ENCODE measurements around the gene PTPN18. TPM values are rescaled to one million over a fixed set of nuclear protein-coding genes. Genes with fewer than 3 reads are reported as not detected.

The PTPN18 gene
- total and polyA plus RNA-seq, 11 donors = 9.7 to 42.5 (median 12.6) TPM

DNA sequence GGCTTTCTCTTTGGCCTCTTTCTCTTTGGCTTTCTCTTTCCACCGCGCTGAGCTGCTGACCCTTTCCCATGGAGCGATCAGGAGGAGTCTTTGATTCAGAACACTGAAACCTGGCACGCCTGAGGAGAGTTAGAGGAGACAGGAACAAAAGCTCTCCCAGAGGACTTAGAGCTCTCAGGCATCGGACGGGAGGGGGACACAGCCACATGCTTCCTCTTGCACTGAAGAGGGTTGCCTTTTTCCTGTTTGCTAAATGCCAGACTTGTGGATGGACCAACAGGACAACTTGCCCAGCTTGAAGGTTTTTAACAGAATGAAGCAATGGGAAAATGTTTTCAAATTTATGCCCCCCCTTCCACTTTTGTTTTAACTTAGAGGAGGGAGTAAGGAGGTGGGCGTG is 3.6 kb upstream of the PTPN18 start:
- DNase-seq = no peak
- intact Hi-C loops (cut with DNase I) = no loop called here
- H3K4me1 ChIP-seq = peaks cover 0 to 44% (median 22%) of the 10 kb centered on the region in 12 donors

GRCh38 chr2:130353291-130354138 is 2.3 kb upstream of the PTPN18 start:
- 84 to 91% (median 89%) methylated on average over 5 to 7 of the region's 7 CpGs for WGBS, 4 donors
- TF ChIP-seq, protein P1, sequence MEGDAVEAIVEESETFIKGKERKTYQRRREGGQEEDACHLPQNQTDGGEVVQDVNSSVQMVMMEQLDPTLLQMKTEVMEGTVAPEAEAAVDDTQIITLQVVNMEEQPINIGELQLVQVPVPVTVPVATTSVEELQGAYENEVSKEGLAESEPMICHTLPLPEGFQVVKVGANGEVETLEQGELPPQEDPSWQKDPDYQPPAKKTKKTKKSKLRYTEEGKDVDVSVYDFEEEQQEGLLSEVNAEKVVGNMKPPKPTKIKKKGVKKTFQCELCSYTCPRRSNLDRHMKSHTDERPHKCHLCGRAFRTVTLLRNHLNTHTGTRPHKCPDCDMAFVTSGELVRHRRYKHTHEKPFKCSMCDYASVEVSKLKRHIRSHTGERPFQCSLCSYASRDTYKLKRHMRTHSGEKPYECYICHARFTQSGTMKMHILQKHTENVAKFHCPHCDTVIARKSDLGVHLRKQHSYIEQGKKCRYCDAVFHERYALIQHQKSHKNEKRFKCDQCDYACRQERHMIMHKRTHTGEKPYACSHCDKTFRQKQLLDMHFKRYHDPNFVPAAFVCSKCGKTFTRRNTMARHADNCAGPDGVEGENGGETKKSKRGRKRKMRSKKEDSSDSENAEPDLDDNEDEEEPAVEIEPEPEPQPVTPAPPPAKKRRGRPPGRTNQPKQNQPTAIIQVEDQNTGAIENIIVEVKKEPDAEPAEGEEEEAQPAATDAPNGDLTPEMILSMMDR (IDR thresholded peaks at IDR 0.05) = no peak
- TF ChIP-seq POLR2A (IDR thresholded peaks at IDR 0.05) = no peak
- peaks cover 0 to 8% (median 5%) of the 10 kb centered on the region in 9 donors for H3K36me3 ChIP-seq
- intact Hi-C loops (cut with DNase I) = no loop called here
- no peak overlapping the region for H3K4me3 ChIP-seq
- H3K4me1 ChIP-seq = peaks cover 0 to 44% (median 22%) of the 10 kb centered on the region in 12 donors
- DNase-seq (no peak), ATAC-seq (no peak)
- H3K9me3 ChIP-seq = no peaks in the 10 kb centered on the region
- no peaks in the 10 kb centered on the region for H3K27me3 ChIP-seq
- no peak overlapping the region for H3K27ac ChIP-seq

More for the DNA sequence above, 3.6 kb upstream of the PTPN18 start:
- Histone ChIP-seq H3K27ac (peak overlapping the region in 9 of 12 donors; percentile 3 to 60 (median 37)), H3K9me3 (no peaks in the 10 kb centered on the region), H3K36me3 (peaks cover 0 to 20% (median 18%) of the 10 kb centered on the region in 9 donors), H3K27me3 (no peaks in the 10 kb centered on the region), H3K4me3 (peak overlapping the region in 3 of 12 donors; percentile 12 to 14 (median 12))
- WGBS, 4 donors = 44 to 60% (median 47%) methylated on average over 7 of the region's 7 CpGs
- no peak for ATAC-seq
- TF ChIP-seq, protein P1 (IDR thresholded peaks at IDR 0.05) = no peak
- TF ChIP-seq POLR2A (IDR thresholded peaks at IDR 0.05) = no peak

- no peaks in the 10 kb centered on the region for H3K27me3 ChIP-seq
- no peak overlapping the region for H3K27ac ChIP-seq
- H3K9me3 ChIP-seq = no peaks in the 10 kb centered on the region
- no peak for DNase-seq
- intact Hi-C loops (cut with DNase I) = no loop called here
- peaks cover 0 to 6% (median 0%) of the 10 kb centered on the region in 9 donors for H3K36me3 ChIP-seq
- TF ChIP-seq, protein P1 (IDR thresholded peaks at IDR 0.05) = no peak
- TF ChIP-seq POLR2A (IDR thresholded peaks at IDR 0.05) = no peak
- no peak for ATAC-seq
- H3K4me3 ChIP-seq = no peak overlapping the region
- peaks cover 0 to 44% (median 22%) of the 10 kb centered on the region in 12 donors for H3K4me1 ChIP-seq
- WGBS, 4 donors = 29 to 57% (median 42%) methylated on average over 1 of the region's 1 CpG
These were observed 1.8 kb upstream of the PTPN18 start for GRCh38 chr2:130354139-130354428.

DNA sequence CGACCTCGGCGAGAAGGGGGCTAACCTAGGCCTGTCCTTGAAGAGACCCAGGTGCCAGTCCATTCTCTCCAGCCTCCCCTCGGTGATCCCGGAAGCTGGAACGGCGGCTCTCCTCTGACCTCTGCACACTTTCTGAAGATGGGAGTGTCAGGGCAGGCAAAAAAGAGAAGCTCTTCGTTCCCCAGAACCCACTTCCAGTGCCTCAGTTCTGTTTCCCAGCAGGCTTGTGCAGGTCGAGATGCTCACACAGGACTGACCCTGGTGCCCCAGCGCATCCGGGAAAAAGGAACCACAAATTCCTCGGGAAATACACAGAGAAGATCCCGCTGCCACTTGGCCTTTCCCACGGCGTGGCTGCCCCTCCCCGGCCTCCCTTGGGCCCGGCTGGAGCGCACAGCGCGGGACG is 681 bp upstream of the PTPN18 start:
- Histone ChIP-seq H3K4me1 (peaks cover 0 to 44% (median 22%) of the 10 kb centered on the region in 12 donors), H3K36me3 (peaks cover 0 to 4% (median 0%) of the 10 kb centered on the region in 9 donors), H3K27ac (peak overlapping the region; percentile 78 to 96 (median 86)), H3K4me3 (peak overlapping the region; percentile 57 to 91 (median 84)), H3K9me3 (no peaks in the 10 kb centered on the region), H3K27me3 (no peaks in the 10 kb centered on the region)
- peak in 3 of 4 donors; percentile 1 to 3 (median 3) for ATAC-seq
- no peak for DNase-seq
- WGBS, 4 donors = 10 to 12% (median 11%) methylated on average over 17 to 21 of the region's 21 CpGs
- TF ChIP-seq POLR2A (IDR thresholded peaks at IDR 0.05) = no peak
- TF ChIP-seq, protein P1 (IDR thresholded peaks at IDR 0.05) = no peak
- intact Hi-C loops (cut with DNase I) = loop anchor here in 1 of 10 donors (1.0 to 5.0 kb wide), 2 partner anchors 13 to 37 kb away; partner anchors contain the start of gene IMP4

Measured in heart left ventricle (tissue), 16 donors.